ENCODE data around the gene GAD1.

GRCh38 chr2:170778900-170779299 is 37.8 kb upstream of the GAD1 start:
- no peak for TF ChIP-seq GATA2 (IDR thresholded peaks at IDR 0.05; ENCODE audit: low read depth, low read length)
- no peak for TF ChIP-seq GATA3 (IDR thresholded peaks at IDR 0.05; ENCODE audit: low read depth, low read length)
